Panc1 (cell line): ENCODE results near the gene KRT5. TPM values are rescaled to one million over a fixed set of nuclear protein-coding genes. Genes with fewer than 3 reads are reported as not detected.

Experiments used
- ATAC-seq: fragments of 200-7000 bp; cut with Tn5 transposase; 2 replicates; pipeline ENCODE4 v1.9.1; 2020; ENCODE audit warnings: mild to moderate bottlenecking, moderate library complexity
- BruUV-seq: library from RNA; stranded (reverse); fragments of 400-500 nt; replicated peaks from 2 replicates; lab custom pipeline; 2021; lab: Mats Ljungman, UMichigan
- CTCF ChIA-PET: fragments of 300-600 bp; sonication (Branson Sonifier 250); formaldehyde crosslinking; loops from one replicate; lab custom pipeline; 2022; ENCODE audit warnings: antibody characterized with exemption; lab: Charles Lee
- POLR2A ChIA-PET: fragments of 300-600 bp; sonication (Branson Sonifier 250); formaldehyde crosslinking; loops from one replicate; lab custom pipeline; 2022; ENCODE audit warnings: antibody characterized with exemption; lab: Charles Lee
- DNase-seq: peaks from one replicate; pipeline ENCODE4 v3.0.0-alpha.2; 2010; ENCODE audit warnings: low read depth, low spot score
- H3K27ac ChIP-seq: 2 replicates; pipeline ENCODE4 v1.5.1; 2011; ENCODE audit warnings: mild to moderate bottlenecking, low read length, inconsistent platforms
- H3K27me3 ChIP-seq: fragments of 200-500 bp; sonication (Bioruptor generic); 2 replicates; pipeline ENCODE4 v1.6.0; 2014; ENCODE audit warnings: low read length, inconsistent platforms; ENCODE audit not compliant: control insufficient read depth, insufficient read depth
- H3K36me3 ChIP-seq: fragments of 200-500 bp; sonication (Bioruptor generic); 2 replicates; pipeline ENCODE4 v1.5.1; 2014; ENCODE audit warnings: inconsistent platforms, mild to moderate bottlenecking, low read length, moderate library complexity; ENCODE audit not compliant: control insufficient read depth, insufficient read depth
- H3K4me1 ChIP-seq: 2 replicates; pipeline ENCODE4 v1.5.1; 2011; ENCODE audit warnings: inconsistent platforms, mild to moderate bottlenecking, low read length, moderate library complexity; ENCODE audit not compliant: control insufficient read depth, insufficient read depth
- H3K4me3 ChIP-seq, 2 experiments: 2 replicates each; pipeline ENCODE4 v1.5.1; 2011 to 2012; ENCODE audit warnings: low read depth in 2 of 2, low read length in 2 of 2, mild to moderate bottlenecking in 2 of 2, inconsistent platforms in 1 of 2, moderate library complexity in 1 of 2
- H3K9me3 ChIP-seq: fragments of 200-500 bp; sonication (Bioruptor generic); 2 replicates; pipeline ENCODE4 v1.5.1; 2014; ENCODE audit warnings: low read depth, mild to moderate bottlenecking, inconsistent platforms, low read length, moderate library complexity; ENCODE audit not compliant: control insufficient read depth, insufficient read depth
- CTCF ChIP-seq: fragments of 450-650 bp; IDR thresholded peaks from 2 replicates; pipeline ENCODE4 v1.5.1; 2017; ENCODE audit warnings: mild to moderate bottlenecking
- TCF7L2 ChIP-seq: IDR thresholded peaks from 2 replicates; pipeline ENCODE4 v1.6.1; 2011; ENCODE audit warnings: mild to moderate bottlenecking, low read depth, low read length, inconsistent platforms
- in situ Hi-C: cut with HindIII; loops from 2 replicates; pipeline ENCODE4 v1.10.0; 2016; ENCODE audit warnings: low sequenced_read_pairs, low pct_unique_long_range_greater_than_20kb
- intact Hi-C: fragments of 100-400 bp; cut with micrococcal nuclease; formaldehyde crosslinking; loops from one replicate; pipeline ENCODE4 v1.10.0; 2022; ENCODE audit not compliant: unreplicated experiment
- total RNA-seq: library from RNA; stranded (reverse); gene quantifications from one replicate; pipeline ENCODE4 v1.2.1, GENCODE V29; 2021; ENCODE audit not compliant: unreplicated experiment

The KRT5 gene
- total RNA-seq, 1 experiment from 2014 or later, result not detected

- CTCF ChIA-PET, result no interaction called here
- Histone ChIP-seq H3K27ac (no peak overlapping the region), H3K9me3 (no peaks in the 10 kb centered on the region), H3K36me3 (no peaks in the 10 kb centered on the region), H3K4me1 (no peaks in the 10 kb centered on the region), H3K27me3 (peaks cover 2% of the 10 kb centered on the region), H3K4me3 (no peak overlapping the region)
- in situ Hi-C loops (no loop called here), intact Hi-C loops (no loop called here)
- no TSS peak for BruUV-seq
- DNase-seq (no peak), ATAC-seq (no peak)
- POLR2A ChIA-PET, result no interaction called here
- TF ChIP-seq CTCF, result no peak
- no peak for TF ChIP-seq TCF7L2
These were observed 55.3 kb downstream of the KRT5 start for GRCh38 chr12:52464897-52465296.

Other genes starting within 250 kb of the KRT5 start
- gene KRT86, start 245.7 kb downstream of the KRT5 start, total RNA-seq, result 1.1 TPM
- gene KRT81, start 228.9 kb downstream of the KRT5 start, total RNA-seq, result 0.90 TPM
- gene KRT83, start 199.0 kb downstream of the KRT5 start, total RNA-seq, result 0.28 TPM
- gene KRT85, start 152.9 kb downstream of the KRT5 start, total RNA-seq, result not detected
- gene KRT84, start 134.7 kb downstream of the KRT5 start, total RNA-seq, result not detected
- not detected for gene KRT82, start 114.1 kb downstream of the KRT5 start, total RNA-seq
- 0.15 TPM for gene KRT75, start 86.0 kb downstream of the KRT5 start, total RNA-seq
- not detected for gene KRT6B, start 68.2 kb downstream of the KRT5 start, total RNA-seq
- not detected for gene KRT6C, start 46.6 kb downstream of the KRT5 start, total RNA-seq
- not detected for gene KRT6A, start 27.1 kb downstream of the KRT5 start, total RNA-seq
- not detected for gene KRT71, start 32.8 kb upstream of the KRT5 start, total RNA-seq
- gene KRT74, start 53.4 kb upstream of the KRT5 start, total RNA-seq, result not detected
- gene KRT72, start 81.1 kb upstream of the KRT5 start, total RNA-seq, result not detected
- gene KRT73, start 98.2 kb upstream of the KRT5 start, total RNA-seq, result not detected
- gene KRT2, start 131.8 kb upstream of the KRT5 start, total RNA-seq, result 0.33 TPM
- gene KRT1, start 160.0 kb upstream of the KRT5 start, total RNA-seq, result not detected
- gene KRT77, start 183.1 kb upstream of the KRT5 start, total RNA-seq, result not detected